GM23338 (cell line): ENCODE results near the gene CD40. TPM values are rescaled to one million over a fixed set of nuclear protein-coding genes. Genes with fewer than 3 reads are reported as not detected.

Experiments
- ATAC-seq: fragments of 200-7000 bp; cut with Tn5 transposase; 3 replicates; pipeline ENCODE4 v1.9.1; 2020
- DNase-seq: peaks from one replicate; pipeline ENCODE4 v3.0.0-alpha.2; 2015; ENCODE audit warnings: low spot score
- H2AFZ ChIP-seq: fragments of 200-600 bp; sonication (generic); 2 replicates; pipeline ENCODE4 v1.8.0; 2016; ENCODE audit warnings: antibody characterized with exemption, mild to moderate bottlenecking, moderate library complexity
- H3F3A ChIP-seq: fragments of 200-600 bp; sonication (generic); replicated peaks from 2 replicates; pipeline ENCODE4 v1.8.0; 2017; ENCODE audit warnings: antibody characterized with exemption, mixed run types, low read depth
- H3K27ac ChIP-seq: fragments of 200-600 bp; sonication (generic); 2 replicates; pipeline ENCODE4 v1.6.1; 2016; ENCODE audit warnings: low read depth
- H3K27me3 ChIP-seq: fragments of 200-600 bp; sonication (generic); 2 replicates; pipeline ENCODE4 v1.8.0; 2016; ENCODE audit warnings: mild to moderate bottlenecking, mixed run types, moderate library complexity; ENCODE audit not compliant: insufficient read depth
- H3K36me3 ChIP-seq: fragments of 200-600 bp; sonication (generic); 2 replicates; pipeline ENCODE4 v1.8.0; 2016; ENCODE audit warnings: mild to moderate bottlenecking; ENCODE audit not compliant: insufficient read depth
- H3K4me1 ChIP-seq: fragments of 200-600 bp; sonication (generic); 2 replicates; pipeline ENCODE4 v1.8.0; 2016; ENCODE audit warnings: mild to moderate bottlenecking, moderate library complexity; ENCODE audit not compliant: insufficient read depth
- H3K4me2 ChIP-seq: fragments of 200-600 bp; sonication (generic); 2 replicates; pipeline ENCODE4 v1.7.1; 2017; ENCODE audit warnings: mixed run types
- H3K4me3 ChIP-seq: fragments of 200-600 bp; sonication (generic); 2 replicates; pipeline ENCODE4 v1.6.1; 2016; ENCODE audit warnings: mixed run types
- H3K79me2 ChIP-seq: fragments of 200-600 bp; sonication (generic); replicated peaks from 2 replicates; pipeline ENCODE4 v1.8.0; 2017; ENCODE audit warnings: mild to moderate bottlenecking; ENCODE audit not compliant: insufficient read depth
- H3K9me2 ChIP-seq: fragments of 200-600 bp; sonication (generic); 2 replicates; pipeline ENCODE4 v1.8.0; 2017; ENCODE audit not compliant: insufficient read depth
- H4K20me1 ChIP-seq: fragments of 200-600 bp; sonication (generic); replicated peaks from 2 replicates; pipeline ENCODE4 v1.8.0; 2017; ENCODE audit warnings: mild to moderate bottlenecking; ENCODE audit not compliant: insufficient read depth
- H3K27ac Mint-ChIP-seq: 2 replicates; pipeline ENCODE4 v1.8.0; 2020; ENCODE audit warnings: inconsistent platforms, mild to moderate bottlenecking, moderate library complexity, mixed read lengths
- H3K27me3 Mint-ChIP-seq: 3 replicates; pipeline ENCODE4 v1.8.0; 2022; ENCODE audit warnings: low read depth, mild to moderate bottlenecking, moderate library complexity, mixed read lengths, inconsistent platforms; ENCODE audit not compliant: insufficient read depth, poor library complexity
- H3K36me3 Mint-ChIP-seq: 3 replicates; pipeline ENCODE4 v1.8.0; 2021; ENCODE audit warnings: low read depth, mild to moderate bottlenecking, inconsistent platforms, moderate library complexity, mixed read lengths
- H3K4me1 Mint-ChIP-seq: 3 replicates; pipeline ENCODE4 v1.8.0; 2020; ENCODE audit warnings: mild to moderate bottlenecking, inconsistent platforms, mixed read lengths
- H3K4me3 Mint-ChIP-seq: 3 replicates; pipeline ENCODE4 v1.8.0; 2021; ENCODE audit warnings: moderate library complexity, mild to moderate bottlenecking, inconsistent platforms, mixed read lengths
- H3K9me3 Mint-ChIP-seq: 3 replicates; pipeline ENCODE4 v1.8.0; 2020; ENCODE audit warnings: moderate library complexity, mild to moderate bottlenecking, inconsistent platforms, mixed read lengths
- CREB1 ChIP-seq: fragments of 250-450 bp; sonication (Bioruptor Pico); IDR thresholded peaks from 2 replicates; pipeline ENCODE4 v1.5.0; 2020; ENCODE audit warnings: low read depth, mild to moderate bottlenecking, moderate library complexity
- ETS1 ChIP-seq: IDR thresholded peaks from 2 replicates; pipeline ENCODE4 v1.6.1; 2016; ENCODE audit warnings: antibody characterized with exemption
- EZH2 ChIP-seq: fragments of 200-600 bp; sonication (generic); IDR thresholded peaks from one replicate; pipeline ENCODE4 v1.8.0; 2017; ENCODE audit warnings: antibody characterized with exemption, mild to moderate bottlenecking, low read depth; ENCODE audit not compliant: unreplicated experiment
- NANOG ChIP-seq: IDR thresholded peaks from 2 replicates; pipeline ENCODE4 v1.6.1; 2016; ENCODE audit warnings: antibody characterized with exemption, borderline replicate concordance
- REST ChIP-seq: IDR thresholded peaks from one replicate; pipeline ENCODE4 v1.6.1; 2018; ENCODE audit warnings: antibody characterized with exemption; ENCODE audit not compliant: unreplicated experiment
- STAT1 ChIP-seq: IDR thresholded peaks from one replicate; pipeline ENCODE4 v1.6.1; 2016; ENCODE audit warnings: antibody characterized with exemption; ENCODE audit not compliant: unreplicated experiment
- polyA plus RNA-seq: library from polyadenylated mRNA; unstranded; fragments of >200 nt; fragmentation: Nextera tagmentation; extraction: Ambion mirVana; gene quantifications from 2 replicates; pipeline ENCODE4 v1.2.1, GENCODE V29; 2016
- total RNA-seq: library from RNA; depleted of rRNA; stranded (reverse); fragments of >200 nt; shearing (Covaris generic); gene quantifications from 2 replicates; pipeline ENCODE4 v1.2.3, GENCODE V29; 2014

Gene CD40
- total and polyA plus RNA-seq, 2 experiments from 2014 or later: 15.4 to 18.9 TPM

- H3K27me3 ChIP-seq: peaks cover 22% of the 10 kb centered on the region
- Mint-ChIP-seq H3K9me3 (no peaks in the 10 kb centered on the region), H3K27ac (no peak overlapping the region), H3K27me3 (peaks cover 13% of the 10 kb centered on the region), H3K4me1 (no peaks in the 10 kb centered on the region), H3K4me3 (no peak overlapping the region), H3K36me3 (no peaks in the 10 kb centered on the region)
- DNase-seq (no peak), ATAC-seq (no peak)
- H3K36me3 ChIP-seq: no peaks in the 10 kb centered on the region
- H3K79me2 ChIP-seq: no peaks in the 10 kb centered on the region
- no peaks in the 10 kb centered on the region for H3K9me2 ChIP-seq
- H4K20me1 ChIP-seq: no peaks in the 10 kb centered on the region
- TF ChIP-seq REST (no peak), EZH2 (no peak), STAT1 (no peak), NANOG (no peak), ETS1 (no peak)
- no peak overlapping the region for H3K4me3 ChIP-seq
- H3K4me2 ChIP-seq: no peak overlapping the region
- H3K27ac ChIP-seq: no peak overlapping the region
- no peaks in the 10 kb centered on the region for H3F3A ChIP-seq
- H3K4me1 ChIP-seq: no peaks in the 10 kb centered on the region
- no peak overlapping the region for H2AFZ ChIP-seq
Measured at GRCh38 chr20:46168438-46168837, 50.3 kb downstream of the CD40 start.

- no peaks in the 10 kb centered on the region for H3K9me2 ChIP-seq
- Mint-ChIP-seq H3K4me3 (no peak overlapping the region), H3K27me3 (peaks cover 20% of the 10 kb centered on the region), H3K36me3 (no peaks in the 10 kb centered on the region), H3K27ac (no peak overlapping the region), H3K4me1 (no peaks in the 10 kb centered on the region), H3K9me3 (no peaks in the 10 kb centered on the region)
- TF ChIP-seq CREB1 (CRISPR knock-in tag): no peak
- H3K27me3 ChIP-seq: peaks cover 32% of the 10 kb centered on the region
- H3K4me3 ChIP-seq: no peak overlapping the region
- H3K4me1 ChIP-seq: no peaks in the 10 kb centered on the region
- no peak overlapping the region for H3K4me2 ChIP-seq
- H2AFZ ChIP-seq: no peak overlapping the region
- ATAC-seq: no peak
- no peaks in the 10 kb centered on the region for H4K20me1 ChIP-seq
- no peak overlapping the region for H3K27ac ChIP-seq
- no peak for DNase-seq
- no peaks in the 10 kb centered on the region for H3K36me3 ChIP-seq
- H3K79me2 ChIP-seq: no peaks in the 10 kb centered on the region
- no peaks in the 10 kb centered on the region for H3F3A ChIP-seq
Measured at GRCh38 chr20:46169245-46170171, 51.4 kb downstream of the CD40 start.
